Astrocyte (in vitro differentiated cells and primary cell): Measurements from ENCODE around the gene LRMDA.

Experiments
- EZH2 ChIP-seq: IDR thresholded peaks from 2 replicates; pipeline ENCODE4 v1.6.1; 2012; ENCODE audit warnings: mild to moderate bottlenecking, low read length, inconsistent platforms; ENCODE audit not compliant: insufficient read depth
- TF ChIP-seq, protein P1 (sequence below): IDR thresholded peaks from 2 replicates; pipeline ENCODE4 v1.5.1; 2011; ENCODE audit warnings: low read depth, mild to moderate bottlenecking, inconsistent platforms, low read length, moderate library complexity; ENCODE audit not compliant: insufficient read depth

DNA sequence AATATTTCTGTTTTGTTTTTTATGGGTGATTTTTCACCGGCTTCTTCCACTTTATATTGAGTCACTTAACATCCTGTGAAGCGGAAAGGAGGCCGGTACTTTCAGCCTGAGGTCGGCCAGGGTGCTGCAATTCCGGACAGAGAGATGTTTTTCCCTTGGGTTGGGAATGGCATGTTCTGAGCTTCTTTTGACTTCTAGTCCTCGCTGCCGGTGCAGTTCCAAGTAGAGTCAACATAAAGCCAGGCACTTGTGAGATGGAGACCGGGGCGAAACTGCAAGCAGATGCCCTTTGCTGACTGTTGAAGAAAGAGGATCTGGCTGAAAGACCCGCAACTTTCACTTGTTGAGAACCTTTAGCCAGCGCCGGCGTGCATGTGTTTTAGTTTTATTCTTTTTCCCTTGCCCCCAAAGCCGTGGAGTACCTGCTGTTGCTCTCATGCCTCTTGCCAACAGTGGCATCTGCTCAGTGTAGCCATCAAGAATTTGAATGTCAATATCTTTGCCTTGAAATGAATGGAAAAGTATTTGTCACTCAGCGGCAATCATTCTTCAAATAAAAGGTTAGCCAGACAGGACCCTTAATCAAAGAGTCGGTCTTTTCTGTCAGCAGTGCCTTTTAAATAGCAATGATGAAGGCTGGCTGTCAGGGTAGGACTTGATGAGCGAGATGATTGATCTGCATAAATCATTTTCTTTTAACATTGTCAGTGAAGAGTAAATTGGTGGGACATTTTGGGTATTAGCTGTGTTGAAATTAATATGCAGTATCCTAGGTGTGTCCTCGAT lies 351.2 kb downstream of the LRMDA start:
- TF ChIP-seq EZH2 = no peak
- TF ChIP-seq, protein P1, sequence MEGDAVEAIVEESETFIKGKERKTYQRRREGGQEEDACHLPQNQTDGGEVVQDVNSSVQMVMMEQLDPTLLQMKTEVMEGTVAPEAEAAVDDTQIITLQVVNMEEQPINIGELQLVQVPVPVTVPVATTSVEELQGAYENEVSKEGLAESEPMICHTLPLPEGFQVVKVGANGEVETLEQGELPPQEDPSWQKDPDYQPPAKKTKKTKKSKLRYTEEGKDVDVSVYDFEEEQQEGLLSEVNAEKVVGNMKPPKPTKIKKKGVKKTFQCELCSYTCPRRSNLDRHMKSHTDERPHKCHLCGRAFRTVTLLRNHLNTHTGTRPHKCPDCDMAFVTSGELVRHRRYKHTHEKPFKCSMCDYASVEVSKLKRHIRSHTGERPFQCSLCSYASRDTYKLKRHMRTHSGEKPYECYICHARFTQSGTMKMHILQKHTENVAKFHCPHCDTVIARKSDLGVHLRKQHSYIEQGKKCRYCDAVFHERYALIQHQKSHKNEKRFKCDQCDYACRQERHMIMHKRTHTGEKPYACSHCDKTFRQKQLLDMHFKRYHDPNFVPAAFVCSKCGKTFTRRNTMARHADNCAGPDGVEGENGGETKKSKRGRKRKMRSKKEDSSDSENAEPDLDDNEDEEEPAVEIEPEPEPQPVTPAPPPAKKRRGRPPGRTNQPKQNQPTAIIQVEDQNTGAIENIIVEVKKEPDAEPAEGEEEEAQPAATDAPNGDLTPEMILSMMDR = no peak
